Activated T-cell treated with anti-CD3 and anti-CD28 coated beads for 4 hours (primary cell): ENCODE data around the gene HTR3C.

ENCODE experiments used
- DNase-seq: peaks from one replicate; pipeline ENCODE4 v3.0.0-alpha.2; 2020

Gene HTR3C

DNA sequence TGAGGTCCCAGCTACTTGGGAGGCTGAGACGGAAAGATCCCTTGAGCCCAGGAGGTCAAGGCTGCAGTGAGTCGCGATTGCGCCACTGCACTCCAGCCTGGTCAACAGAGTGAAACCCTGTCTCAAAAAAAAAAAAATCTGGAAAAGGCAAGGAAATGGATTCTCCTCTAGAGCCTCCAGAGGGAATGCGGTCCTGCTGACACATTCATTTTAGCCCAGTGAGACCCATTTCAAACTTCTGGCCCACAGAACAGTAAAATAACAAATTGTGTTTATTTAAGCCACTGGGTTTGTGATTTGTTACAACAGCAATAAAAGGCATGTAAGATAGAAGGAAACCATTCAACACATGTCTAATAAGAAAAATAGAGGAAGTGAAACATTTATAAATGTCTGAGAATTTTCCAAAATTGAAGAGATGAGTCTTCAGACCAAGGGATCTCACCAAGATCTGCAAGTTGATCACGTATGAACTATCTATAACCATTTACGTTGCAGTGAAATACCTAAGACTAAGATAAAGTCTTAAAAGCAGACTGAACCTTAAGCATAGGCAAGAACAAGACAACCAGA, 44.0 kb downstream of the HTR3C start, which contains the start of gene HTR3E:
TSS of gene HTR3E (plus strand) at position 254 of the 573 bp plus-strand sequence. CDS start 466 bp downstream, outside the sequence.
- DNase-seq, result no peak

DNA sequence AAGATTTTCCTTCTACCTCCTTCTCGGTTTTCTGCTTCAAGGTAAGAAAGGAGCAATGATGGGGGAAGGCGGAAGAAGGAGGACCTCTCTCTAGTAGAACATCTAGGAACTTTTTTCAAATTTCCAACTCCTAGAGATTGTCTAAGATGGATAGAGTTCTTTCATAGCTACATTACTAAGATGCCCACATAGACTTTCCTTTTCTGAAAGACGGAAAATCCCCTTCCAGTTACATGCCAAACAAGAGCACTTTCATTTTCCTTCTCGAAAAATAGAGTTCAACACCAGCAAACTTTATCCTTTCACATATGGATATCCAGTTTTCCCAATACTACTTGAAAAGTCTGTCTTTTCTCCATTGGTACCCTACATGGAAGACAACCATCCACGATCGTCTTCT, 44.7 kb downstream of the HTR3C start:
- DNase-seq, result no peak

DNA sequence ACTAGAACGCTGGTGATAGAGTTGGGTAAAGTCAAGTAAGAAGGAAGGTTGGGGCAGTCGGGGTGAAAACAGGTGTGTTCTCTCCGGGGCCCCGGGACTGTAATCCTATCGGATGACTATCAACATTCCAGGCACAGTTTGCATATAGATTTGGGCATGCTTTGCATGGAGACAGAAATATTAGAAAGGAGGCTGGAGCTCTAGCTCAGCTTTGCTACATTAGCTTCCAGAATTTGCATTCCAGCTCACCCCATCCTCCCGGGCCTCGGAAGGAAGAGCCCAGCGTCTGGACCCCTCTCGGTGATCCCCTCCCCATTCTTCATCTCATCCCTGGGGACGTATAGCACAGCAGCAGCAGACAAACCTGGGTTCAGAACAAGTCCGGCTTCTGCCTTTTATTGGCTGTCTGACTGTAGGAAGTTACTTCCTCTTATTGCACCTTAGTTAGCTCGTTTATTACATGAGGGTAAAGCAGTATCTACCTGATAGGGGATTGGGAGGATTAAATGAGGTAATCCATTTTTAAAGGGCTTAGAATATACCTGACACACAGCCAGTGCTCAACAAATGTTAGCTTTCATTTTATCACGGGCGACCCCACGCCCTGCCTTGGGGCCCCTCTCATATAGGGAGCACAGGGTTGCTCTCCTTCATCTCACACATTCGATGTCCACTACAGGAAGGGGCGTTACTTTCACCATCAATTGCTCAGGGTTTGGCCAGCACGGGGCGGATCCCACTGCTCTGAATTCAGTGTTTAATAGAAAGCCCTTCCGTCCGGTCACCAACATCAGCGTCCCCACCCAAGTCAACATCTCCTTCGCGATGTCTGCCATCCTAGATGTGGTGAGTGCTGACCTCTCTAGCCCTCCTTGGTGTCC, 47.2 kb downstream of the HTR3C start:
- DNase-seq, result no peak
